HepG2 (cell line): ENCODE measurements around the gene FUOM. TPM values are rescaled to one million over a fixed set of nuclear protein-coding genes. Genes with fewer than 3 reads are reported as not detected.

ENCODE experiments used
- AHR ChIP-seq: IDR thresholded peaks from 2 replicates; pipeline ENCODE4 v1.6.1; 2018; ENCODE audit warnings: missing genetic modification reagents, missing compliant biosample characterization
- FOXC1 ChIP-seq: sonication (generic); formaldehyde crosslinking; IDR thresholded peaks from 2 replicates; pipeline ENCODE4 v1.8.0; 2022; ENCODE audit warnings: mild to moderate bottlenecking, missing genetic modification reagents, borderline replicate concordance
- KDM3A ChIP-seq: IDR thresholded peaks from 2 replicates; pipeline ENCODE4 v1.6.1; 2018; ENCODE audit warnings: low read depth, missing compliant biosample characterization
- KLF12 ChIP-seq: sonication (generic); formaldehyde crosslinking; IDR thresholded peaks from 2 replicates; pipeline ENCODE4 v1.4.0; 2020; ENCODE audit warnings: missing genetic modification reagents, borderline replicate concordance
- MED1 ChIP-seq: sonication (generic); formaldehyde crosslinking; IDR thresholded peaks from 2 replicates; pipeline ENCODE4 v1.4.0; 2020; ENCODE audit warnings: missing genetic modification reagents
- MIER3 ChIP-seq: IDR thresholded peaks from 2 replicates; pipeline ENCODE4 v1.6.1; 2016; ENCODE audit warnings: missing compliant biosample characterization, borderline replicate concordance
- SOX13 ChIP-seq, 3 experiments: fragments of 450-650 bp in 1 of 3; sonication (generic) in 1 of 3; formaldehyde crosslinking in 1 of 3; IDR thresholded peaks in 2 of 3; conservative IDR thresholded peaks in 1 of 3; 2 replicates each; pipeline versions ENCODE4 v1.5.0 to v1.6.1; 2016 to 2020; ENCODE audit warnings: antibody characterized with exemption in 1 of 3, mild to moderate bottlenecking in 1 of 3, missing compliant biosample characterization in 1 of 3, missing genetic modification reagents in 1 of 3, moderate library complexity in 1 of 3
- TEAD3 ChIP-seq: optimal IDR thresholded peaks from 2 replicates; pipeline ENCODE3; 2016; ENCODE audit warnings: borderline replicate concordance
- ZBTB3 ChIP-seq: sonication (generic); formaldehyde crosslinking; IDR thresholded peaks from 2 replicates; pipeline ENCODE4 v1.4.0; 2020; ENCODE audit warnings: low read depth, mild to moderate bottlenecking, moderate library complexity, missing genetic modification reagents, borderline replicate concordance
- ZMYM4 ChIP-seq: sonication (generic); formaldehyde crosslinking; IDR thresholded peaks from 2 replicates; pipeline ENCODE4 v1.8.1; 2023; ENCODE audit warnings: mild to moderate bottlenecking, missing genetic modification reagents
- ZNF441 ChIP-seq: sonication (generic); formaldehyde crosslinking; IDR thresholded peaks from 2 replicates; pipeline ENCODE4 v1.7.0; 2021; ENCODE audit warnings: missing genetic modification reagents, borderline replicate concordance
- ZNF543 ChIP-seq: sonication (generic); formaldehyde crosslinking; IDR thresholded peaks from 2 replicates; pipeline ENCODE4 v1.4.0; 2020; ENCODE audit warnings: mild to moderate bottlenecking, missing genetic modification reagents
- ZNF562 ChIP-seq: sonication (generic); formaldehyde crosslinking; IDR thresholded peaks from 2 replicates; pipeline ENCODE4 v1.8.0; 2022; ENCODE audit warnings: missing genetic modification reagents, borderline replicate concordance
- ZNF644 ChIP-seq: IDR thresholded peaks from 2 replicates; pipeline ENCODE4 v1.6.1; 2016; ENCODE audit warnings: low read depth
- ZNF746 ChIP-seq: sonication (generic); formaldehyde crosslinking; IDR thresholded peaks from 2 replicates; pipeline ENCODE4 v1.8.0; 2022; ENCODE audit warnings: mild to moderate bottlenecking, missing genetic modification reagents
- ZNF747 ChIP-seq: sonication (generic); formaldehyde crosslinking; IDR thresholded peaks from 2 replicates; pipeline ENCODE4 v1.8.1; 2023; ENCODE audit warnings: missing genetic modification reagents, mild to moderate bottlenecking, borderline replicate concordance
- ZNF768 ChIP-seq: sonication (generic); formaldehyde crosslinking; IDR thresholded peaks from 2 replicates; pipeline ENCODE4 v1.4.0; 2020; ENCODE audit warnings: missing genetic modification reagents
- polyA plus RNA-seq, 8 experiments: library from polyadenylated mRNA; depleted of rRNA in 3 of 8; stranded (reverse) in 7 of 8; unstranded in 1 of 8; fragments of >200 nt; fragmentation: Illumina TruSeq in 4 of 8; extraction: Trizol in 4 of 8; gene quantifications; 2 replicates each; pipeline versions ENCODE4 v1.2.1 to v1.2.3, GENCODE V29; 2011 to 2016; ENCODE audit warnings: low read depth in 4 of 8, missing spikeins in 1 of 8, mixed read lengths in 1 of 8; ENCODE audit not compliant: insufficient read depth in 1 of 8
- total RNA-seq, 5 experiments: library from RNA; depleted of rRNA; stranded (reverse); fragments of >200 nt; fragmentation: Illumina TruSeq; extraction: Trizol; gene quantifications; 2 replicates each; pipeline ENCODE4 v1.2.3, GENCODE V29; 2016; ENCODE audit warnings: low read depth in 1 of 5
- TF ChIP-seq, protein P1 (sequence below): sonication (generic); formaldehyde crosslinking; IDR thresholded peaks from 2 replicates; pipeline ENCODE4 v1.5.0; 2020; ENCODE audit warnings: missing genetic modification reagents
- TF ChIP-seq, protein P2 (sequence below): IDR thresholded peaks from 2 replicates; pipeline ENCODE4 v1.6.1; 2018; ENCODE audit warnings: missing genetic modification reagents, mild to moderate bottlenecking, missing compliant biosample characterization
- TF ChIP-seq, protein P3 (sequence below): sonication (generic); formaldehyde crosslinking; IDR thresholded peaks from 2 replicates; pipeline ENCODE4 v1.4.0; 2020; ENCODE audit warnings: missing genetic modification reagents, borderline replicate concordance
- TF ChIP-seq, protein P4 (sequence below): sonication (generic); formaldehyde crosslinking; IDR thresholded peaks from 2 replicates; pipeline ENCODE4 v1.4.0; 2020; ENCODE audit warnings: missing genetic modification reagents, mild to moderate bottlenecking, borderline replicate concordance
- TF ChIP-seq, protein P5 (sequence below): IDR thresholded peaks from 2 replicates; pipeline ENCODE4 v1.6.1; 2016; ENCODE audit warnings: mild to moderate bottlenecking

Gene FUOM
- total and polyA plus RNA-seq, 2 of the 13 experiments (the other 11 are each of a cell fraction or from before 2014, with no cell fraction given), result 27.5 to 60.4 TPM

DNA sequence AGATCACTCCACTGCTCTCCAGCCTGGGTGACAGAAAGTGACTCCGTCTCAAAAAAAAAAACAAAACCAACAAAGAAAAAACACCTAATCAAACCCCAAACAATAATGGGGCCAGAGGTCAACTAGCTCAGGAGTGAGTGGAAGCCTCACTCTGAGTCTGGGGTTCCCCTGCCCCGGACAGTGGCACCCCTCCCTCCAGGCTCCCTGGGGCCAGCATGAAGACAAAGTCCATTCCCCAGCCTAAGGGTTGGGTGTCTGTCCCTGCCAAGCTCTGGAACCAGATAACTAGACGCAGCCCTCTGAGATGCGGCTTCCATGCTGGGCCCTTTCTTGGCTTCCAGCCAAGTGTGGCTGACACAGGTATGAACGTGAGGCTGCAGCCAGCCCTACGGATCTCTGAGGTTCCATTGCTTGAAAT is 1.7 kb upstream of the FUOM start (continued):
- TF ChIP-seq, protein P1, sequence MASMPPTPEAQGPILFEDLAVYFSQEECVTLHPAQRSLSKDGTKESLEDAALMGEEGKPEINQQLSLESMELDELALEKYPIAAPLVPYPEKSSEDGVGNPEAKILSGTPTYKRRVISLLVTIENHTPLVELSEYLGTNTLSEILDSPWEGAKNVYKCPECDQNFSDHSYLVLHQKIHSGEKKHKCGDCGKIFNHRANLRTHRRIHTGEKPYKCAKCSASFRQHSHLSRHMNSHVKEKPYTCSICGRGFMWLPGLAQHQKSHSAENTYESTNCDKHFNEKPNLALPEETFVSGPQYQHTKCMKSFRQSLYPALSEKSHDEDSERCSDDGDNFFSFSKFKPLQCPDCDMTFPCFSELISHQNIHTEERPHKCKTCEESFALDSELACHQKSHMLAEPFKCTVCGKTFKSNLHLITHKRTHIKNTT (CRISPR knock-in tag), result no peak
- TF ChIP-seq ZNF441 (CRISPR knock-in tag) (peak; percentile 85; the same call in 1 of the 2 replicates), ZMYM4 (CRISPR knock-in tag) (peak; percentile 59; the same call in 1 of the 2 replicates), TEAD3 (peak; percentile 61), ZNF746 (CRISPR knock-in tag) (peak; percentile 38; the same call in 1 of the 2 replicates), KDM3A (CRISPR knock-in tag) (0 out of 2 replicates have a peak, but pooled peaks have one; percentile 23), SOX13 (IDR thresholded peaks at IDR 0.05) (0 out of 2 replicates have a peak, but pooled peaks have one; percentile 12), SOX13 (CRISPR knock-in tag; conservative IDR thresholded peaks at IDR 0.05 in 1 of 2, IDR thresholded peaks at IDR 0.05 in 1 of 2) (peak in 1 of 2 experiments; percentile 77; a peak in 2 of 4 replicates), KLF12 (CRISPR knock-in tag) (0 out of 2 replicates have a peak, but pooled peaks have one; percentile 10), AHR (CRISPR knock-in tag) (no peak), FOXC1 (CRISPR knock-in tag) (peak; percentile 66; the same call in 1 of the 2 replicates), MED1 (CRISPR knock-in tag) (peak; percentile 49; the same call in 1 of the 2 replicates), ZNF543 (no peak), ZNF562 (CRISPR knock-in tag) (no peak), ZNF768 (CRISPR knock-in tag) (0 out of 2 replicates have a peak, but pooled peaks have one; percentile 6), ZBTB3 (CRISPR knock-in tag) (0 out of 2 replicates have a peak, but pooled peaks have one; percentile 15), ZNF644 (CRISPR knock-in tag) (peak; percentile 88), ZNF747 (CRISPR knock-in tag) (0 out of 2 replicates have a peak, but pooled peaks have one; percentile 37), MIER3 (CRISPR knock-in tag) (peak; percentile 62; the same call in 1 of the 2 replicates)
- TF ChIP-seq, protein P2, sequence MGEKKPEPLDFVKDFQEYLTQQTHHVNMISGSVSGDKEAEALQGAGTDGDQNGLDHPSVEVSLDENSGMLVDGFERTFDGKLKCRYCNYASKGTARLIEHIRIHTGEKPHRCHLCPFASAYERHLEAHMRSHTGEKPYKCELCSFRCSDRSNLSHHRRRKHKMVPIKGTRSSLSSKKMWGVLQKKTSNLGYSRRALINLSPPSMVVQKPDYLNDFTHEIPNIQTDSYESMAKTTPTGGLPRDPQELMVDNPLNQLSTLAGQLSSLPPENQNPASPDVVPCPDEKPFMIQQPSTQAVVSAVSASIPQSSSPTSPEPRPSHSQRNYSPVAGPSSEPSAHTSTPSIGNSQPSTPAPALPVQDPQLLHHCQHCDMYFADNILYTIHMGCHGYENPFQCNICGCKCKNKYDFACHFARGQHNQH (CRISPR knock-in tag), result 0 out of 2 replicates have a peak, but pooled peaks have one; percentile 25
- TF ChIP-seq, protein P3, sequence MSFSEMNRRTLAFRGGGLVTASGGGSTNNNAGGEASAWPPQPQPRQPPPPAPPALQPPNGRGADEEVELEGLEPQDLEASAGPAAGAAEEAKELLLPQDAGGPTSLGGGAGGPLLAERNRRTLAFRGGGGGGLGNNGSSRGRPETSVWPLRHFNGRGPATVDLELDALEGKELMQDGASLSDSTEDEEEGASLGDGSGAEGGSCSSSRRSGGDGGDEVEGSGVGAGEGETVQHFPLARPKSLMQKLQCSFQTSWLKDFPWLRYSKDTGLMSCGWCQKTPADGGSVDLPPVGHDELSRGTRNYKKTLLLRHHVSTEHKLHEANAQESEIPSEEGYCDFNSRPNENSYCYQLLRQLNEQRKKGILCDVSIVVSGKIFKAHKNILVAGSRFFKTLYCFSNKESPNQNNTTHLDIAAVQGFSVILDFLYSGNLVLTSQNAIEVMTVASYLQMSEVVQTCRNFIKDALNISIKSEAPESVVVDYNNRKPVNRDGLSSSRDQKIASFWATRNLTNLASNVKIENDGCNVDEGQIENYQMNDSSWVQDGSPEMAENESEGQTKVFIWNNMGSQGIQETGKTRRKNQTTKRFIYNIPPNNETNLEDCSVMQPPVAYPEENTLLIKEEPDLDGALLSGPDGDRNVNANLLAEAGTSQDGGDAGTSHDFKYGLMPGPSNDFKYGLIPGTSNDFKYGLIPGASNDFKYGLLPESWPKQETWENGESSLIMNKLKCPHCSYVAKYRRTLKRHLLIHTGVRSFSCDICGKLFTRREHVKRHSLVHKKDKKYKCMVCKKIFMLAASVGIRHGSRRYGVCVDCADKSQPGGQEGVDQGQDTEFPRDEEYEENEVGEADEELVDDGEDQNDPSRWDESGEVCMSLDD (CRISPR knock-in tag), result peak; percentile 94
- TF ChIP-seq, protein P4, sequence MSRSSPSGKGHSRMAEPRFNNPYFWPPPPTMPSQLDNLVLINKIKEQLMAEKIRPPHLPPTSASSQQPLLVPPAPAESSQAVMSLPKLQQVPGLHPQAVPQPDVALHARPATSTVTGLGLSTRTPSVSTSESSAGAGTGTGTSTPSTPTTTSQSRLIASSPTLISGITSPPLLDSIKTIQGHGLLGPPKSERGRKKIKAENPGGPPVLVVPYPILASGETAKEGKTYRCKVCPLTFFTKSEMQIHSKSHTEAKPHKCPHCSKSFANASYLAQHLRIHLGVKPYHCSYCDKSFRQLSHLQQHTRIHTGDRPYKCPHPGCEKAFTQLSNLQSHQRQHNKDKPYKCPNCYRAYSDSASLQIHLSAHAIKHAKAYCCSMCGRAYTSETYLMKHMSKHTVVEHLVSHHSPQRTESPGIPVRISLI, result peak; percentile 83; the same call in 1 of the 2 replicates
- TF ChIP-seq, protein P5, sequence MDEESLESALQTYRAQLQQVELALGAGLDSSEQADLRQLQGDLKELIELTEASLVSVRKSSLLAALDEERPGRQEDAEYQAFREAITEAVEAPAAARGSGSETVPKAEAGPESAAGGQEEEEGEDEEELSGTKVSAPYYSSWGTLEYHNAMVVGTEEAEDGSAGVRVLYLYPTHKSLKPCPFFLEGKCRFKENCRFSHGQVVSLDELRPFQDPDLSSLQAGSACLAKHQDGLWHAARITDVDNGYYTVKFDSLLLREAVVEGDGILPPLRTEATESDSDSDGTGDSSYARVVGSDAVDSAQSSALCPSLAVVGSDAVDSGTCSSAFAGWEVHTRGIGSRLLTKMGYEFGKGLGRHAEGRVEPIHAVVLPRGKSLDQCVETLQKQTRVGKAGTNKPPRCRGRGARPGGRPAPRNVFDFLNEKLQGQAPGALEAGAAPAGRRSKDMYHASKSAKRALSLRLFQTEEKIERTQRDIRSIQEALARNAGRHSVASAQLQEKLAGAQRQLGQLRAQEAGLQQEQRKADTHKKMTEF (CRISPR knock-in tag), result peak; percentile 67; the same call in 1 of the 2 replicates
